Measurements from ENCODE around the gene PRPS1.
A peak's percentile ranks its signal among the peaks of the same experiment; 100 is the strongest.

Gene PRPS1

GRCh38 chrX:107629540-107629909 lies 1.2 kb downstream of the PRPS1 start:
- DNase-seq (ENCODE audit: low read depth), result peak; percentile 37
- peak overlapping the region; percentile 78 for H3K4me3 ChIP-seq (ENCODE audit: low read length)
- TF ChIP-seq CTCF (conservative IDR thresholded peaks at IDR 0.05; ENCODE audit: low read length), result peak; percentile 46

- no peak for DNase-seq (ENCODE audit: low read depth)
- TF ChIP-seq CTCF (conservative IDR thresholded peaks at IDR 0.05; ENCODE audit: low read length), result no peak
- peak overlapping the region; percentile 78 for H3K4me3 ChIP-seq (ENCODE audit: low read length)
Observed at GRCh38 chrX:107630031-107630689, 1.9 kb downstream of the PRPS1 start.

GRCh38 chrX:107632346-107632745 lies 4.0 kb downstream of the PRPS1 start:
- no peak overlapping the region for H3K4me3 ChIP-seq (ENCODE audit: low read length)
- no peak for TF ChIP-seq CTCF (conservative IDR thresholded peaks at IDR 0.05; ENCODE audit: low read length)
- peak; percentile 66 for DNase-seq (ENCODE audit: low read depth)

GRCh38 chrX:107646735-107647134 lies 18.4 kb downstream of the PRPS1 start:
- no peak for DNase-seq (ENCODE audit: low read depth)
- H3K4me3 ChIP-seq (ENCODE audit: low read length), result no peak overlapping the region
- TF ChIP-seq CTCF (conservative IDR thresholded peaks at IDR 0.05; ENCODE audit: low read length), result no peak

GRCh38 chrX:107648332-107648731 lies 20.0 kb downstream of the PRPS1 start:
- no peak overlapping the region for H3K4me3 ChIP-seq (ENCODE audit: low read length)
- TF ChIP-seq CTCF (conservative IDR thresholded peaks at IDR 0.05; ENCODE audit: low read length), result no peak
- no peak for DNase-seq (ENCODE audit: low read depth)

GRCh38 chrX:107654566-107654871 lies 26.2 kb downstream of the PRPS1 start:
- no peak for TF ChIP-seq CTCF (conservative IDR thresholded peaks at IDR 0.05; ENCODE audit: low read length)
- H3K4me3 ChIP-seq (ENCODE audit: low read length), result no peak overlapping the region

GRCh38 chrX:107654872-107655761 lies 26.8 kb downstream of the PRPS1 start:
- TF ChIP-seq CTCF (conservative IDR thresholded peaks at IDR 0.05; ENCODE audit: low read length), result peak; percentile 57
- peak; percentile 90 for DNase-seq (ENCODE audit: low read depth)
- peak overlapping the region; percentile 35 for H3K4me3 ChIP-seq (ENCODE audit: low read length)

More at GRCh38 chrX:107654566-107654871, 26.2 kb downstream of the PRPS1 start:
- DNase-seq (ENCODE audit: low read depth), result no peak
